Measurements from ENCODE around the gene GOLM1. TPM values are rescaled to one million over a fixed set of nuclear protein-coding genes. Genes with fewer than 3 reads are reported as not detected.

GOLM1 gene
- total and polyA plus RNA-seq, 2 of the 13 experiments (the other 11 are each of a cell fraction or from before 2014, with no cell fraction given), result 0.20 to 0.30 TPM

DNA sequence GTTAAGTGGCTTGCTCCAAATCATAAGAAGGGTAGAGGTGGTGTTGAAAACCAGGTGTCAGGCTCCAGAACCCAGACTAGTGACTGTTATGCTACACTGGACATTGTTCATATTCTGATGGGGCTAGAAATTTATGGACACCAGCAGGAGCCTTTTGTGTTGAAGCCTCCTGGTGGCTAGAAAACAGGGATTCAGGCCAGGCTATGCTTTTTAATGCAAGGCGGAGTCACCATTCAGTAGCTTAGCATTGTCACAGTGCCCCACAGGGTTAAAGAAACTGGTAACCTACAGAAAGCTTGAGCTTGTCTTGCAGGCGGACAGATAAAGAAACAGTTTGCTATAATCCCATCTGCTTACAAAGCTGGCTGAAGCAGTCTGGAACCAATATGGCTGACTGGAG is 23.0 kb upstream of the GOLM1 start:
- H3K9ac ChIP-seq (ENCODE audit: insufficient read depth, low read depth, low read length), result no peak overlapping the region
- intact Hi-C loops (cut with micrococcal nuclease; ENCODE audit: unreplicated experiment) (no loop called here), in situ Hi-C loops (cut with HindIII; ENCODE audit: extremely low pct_ligation_motif_present, low pct_unique_long_range_greater_than_20kb) (no loop called here)
- CTCF ChIA-PET (ENCODE audit: low intra/inter-chr PET ratio, low total read pairs), result no interaction called here
- DNase-seq (ENCODE audit: low spot score) (peak; percentile 9), FAIRE-seq (no peak), ATAC-seq (peak; percentile 63)
- no peaks in the 10 kb centered on the region for H3K36me3 ChIP-seq (replicated peaks in 1 of 2; ENCODE audit: control insufficient read depth in 1 of 2, insufficient read depth in 2 of 2, low read length in 2 of 2)
- H4K20me1 ChIP-seq (ENCODE audit: insufficient read depth, low read length), result 0 out of 2 replicates have a peak, but pooled peaks cover 3% of the 10 kb centered on the region
- peaks cover 3 to 42% of the 10 kb centered on the region in 2 experiments; a peak in 4 of 5 replicates for H3K27me3 ChIP-seq (ENCODE audit: control insufficient read depth in 1 of 2, insufficient read depth in 2 of 2, low read length in 2 of 2)
- H3K4me3 ChIP-seq (replicated peaks in 1 of 3; ENCODE audit: insufficient read depth in 1 of 3, low read depth in 2 of 3, low read length in 3 of 3), result no peak overlapping the region
- no TSS peak for BruUV-seq (replicated peaks)
- peaks cover 6% of the 10 kb centered on the region for H3K4me1 ChIP-seq (ENCODE audit: insufficient read depth, low read length)
- no peaks in the 10 kb centered on the region for H3K79me2 ChIP-seq (ENCODE audit: insufficient read depth, low read length)
- POLR2A ChIA-PET, result no interaction called here
- H2AFZ ChIP-seq (ENCODE audit: low read length), result no peak overlapping the region
- 50% methylated on average over 1 of the region's 2 CpGs for WGBS (ENCODE audit: low lambda C conversion rate)
- no peaks in the 10 kb centered on the region for H3K9me3 ChIP-seq (ENCODE audit: low read length)
- TF ChIP-seq NONO (IDR thresholded peaks at IDR 0.05) (no peak), NONO (CRISPR knock-in tag; conservative IDR thresholded peaks at IDR 0.05) (no peak), ZKSCAN1 (IDR thresholded peaks at IDR 0.05; ENCODE audit: low read length) (no peak), RAD21 (CRISPR knock-in tag; IDR thresholded peaks at IDR 0.05) (no peak)
- no peak overlapping the region for H3K27ac ChIP-seq (ENCODE audit: extremely low read length, insufficient read depth, low read length)
- no peak overlapping the region for H3K4me2 ChIP-seq (ENCODE audit: low read depth, low read length)

- H3K4me3 ChIP-seq (replicated peaks in 1 of 3; ENCODE audit: insufficient read depth in 1 of 3, low read depth in 2 of 3, low read length in 3 of 3), result no peak overlapping the region
- peaks cover 8 to 46% of the 10 kb centered on the region in 2 experiments for H3K27me3 ChIP-seq (ENCODE audit: control insufficient read depth in 1 of 2, insufficient read depth in 2 of 2, low read length in 2 of 2)
- no peak overlapping the region for H3K9ac ChIP-seq (ENCODE audit: insufficient read depth, low read depth, low read length)
- H3K27ac ChIP-seq (ENCODE audit: extremely low read length, insufficient read depth, low read length), result no peak overlapping the region
- WGBS (ENCODE audit: low lambda C conversion rate), result 37% methylated on average over 5 of the region's 5 CpGs
- no TSS peak for BruUV-seq (replicated peaks)
- no peaks in the 10 kb centered on the region for H3K9me3 ChIP-seq (ENCODE audit: low read length)
- DNase-seq (ENCODE audit: low spot score) (no peak), ATAC-seq (no peak), FAIRE-seq (no peak)
- no peaks in the 10 kb centered on the region for H3K79me2 ChIP-seq (ENCODE audit: insufficient read depth, low read length)
- intact Hi-C loops (cut with micrococcal nuclease; ENCODE audit: unreplicated experiment), result no loop called here
- in situ Hi-C loops (cut with HindIII; ENCODE audit: extremely low pct_ligation_motif_present, low pct_unique_long_range_greater_than_20kb), result no loop called here
- H3K36me3 ChIP-seq (replicated peaks in 1 of 2; ENCODE audit: control insufficient read depth in 1 of 2, insufficient read depth in 2 of 2, low read length in 2 of 2), result no peaks in the 10 kb centered on the region
- no peak overlapping the region for H3K4me2 ChIP-seq (ENCODE audit: low read depth, low read length)
- 0 out of 2 replicates have a peak, but pooled peaks cover 5% of the 10 kb centered on the region for H4K20me1 ChIP-seq (ENCODE audit: insufficient read depth, low read length)
- ChIA-PET CTCF (ENCODE audit: low intra/inter-chr PET ratio, low total read pairs) (no interaction called here), POLR2A (no interaction called here)
- H3K4me1 ChIP-seq (ENCODE audit: insufficient read depth, low read length), result no peaks in the 10 kb centered on the region
- no peak overlapping the region for H2AFZ ChIP-seq (ENCODE audit: low read length)
- TF ChIP-seq, protein P1, sequence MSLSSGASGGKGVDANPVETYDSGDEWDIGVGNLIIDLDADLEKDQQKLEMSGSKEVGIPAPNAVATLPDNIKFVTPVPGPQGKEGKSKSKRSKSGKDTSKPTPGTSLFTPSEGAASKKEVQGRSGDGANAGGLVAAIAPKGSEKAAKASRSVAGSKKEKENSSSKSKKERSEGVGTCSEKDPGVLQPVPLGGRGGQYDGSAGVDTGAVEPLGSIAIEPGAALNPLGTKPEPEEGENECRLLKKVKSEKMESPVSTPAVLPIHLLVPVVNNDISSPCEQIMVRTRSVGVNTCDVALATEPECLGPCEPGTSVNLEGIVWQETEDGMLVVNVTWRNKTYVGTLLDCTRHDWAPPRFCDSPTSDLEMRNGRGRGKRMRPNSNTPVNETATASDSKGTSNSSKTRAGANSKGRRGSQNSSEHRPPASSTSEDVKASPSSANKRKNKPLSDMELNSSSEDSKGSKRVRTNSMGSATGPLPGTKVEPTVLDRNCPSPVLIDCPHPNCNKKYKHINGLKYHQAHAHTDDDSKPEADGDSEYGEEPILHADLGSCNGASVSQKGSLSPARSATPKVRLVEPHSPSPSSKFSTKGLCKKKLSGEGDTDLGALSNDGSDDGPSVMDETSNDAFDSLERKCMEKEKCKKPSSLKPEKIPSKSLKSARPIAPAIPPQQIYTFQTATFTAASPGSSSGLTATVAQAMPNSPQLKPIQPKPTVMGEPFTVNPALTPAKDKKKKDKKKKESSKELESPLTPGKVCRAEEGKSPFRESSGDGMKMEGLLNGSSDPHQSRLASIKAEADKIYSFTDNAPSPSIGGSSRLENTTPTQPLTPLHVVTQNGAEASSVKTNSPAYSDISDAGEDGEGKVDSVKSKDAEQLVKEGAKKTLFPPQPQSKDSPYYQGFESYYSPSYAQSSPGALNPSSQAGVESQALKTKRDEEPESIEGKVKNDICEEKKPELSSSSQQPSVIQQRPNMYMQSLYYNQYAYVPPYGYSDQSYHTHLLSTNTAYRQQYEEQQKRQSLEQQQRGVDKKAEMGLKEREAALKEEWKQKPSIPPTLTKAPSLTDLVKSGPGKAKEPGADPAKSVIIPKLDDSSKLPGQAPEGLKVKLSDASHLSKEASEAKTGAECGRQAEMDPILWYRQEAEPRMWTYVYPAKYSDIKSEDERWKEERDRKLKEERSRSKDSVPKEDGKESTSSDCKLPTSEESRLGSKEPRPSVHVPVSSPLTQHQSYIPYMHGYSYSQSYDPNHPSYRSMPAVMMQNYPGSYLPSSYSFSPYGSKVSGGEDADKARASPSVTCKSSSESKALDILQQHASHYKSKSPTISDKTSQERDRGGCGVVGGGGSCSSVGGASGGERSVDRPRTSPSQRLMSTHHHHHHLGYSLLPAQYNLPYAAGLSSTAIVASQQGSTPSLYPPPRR (CRISPR knock-in tag; IDR thresholded peaks at IDR 0.05; ENCODE audit: borderline replicate concordance), result no peak
- TF ChIP-seq ZNF570 (CRISPR knock-in tag; IDR thresholded peaks at IDR 0.05; ENCODE audit: borderline replicate concordance), result no peak
- no peak for TF ChIP-seq HMG20A (CRISPR knock-in tag; IDR thresholded peaks at IDR 0.05; ENCODE audit: borderline replicate concordance)
- no peak for TF ChIP-seq NCOA1 (CRISPR knock-in tag; IDR thresholded peaks at IDR 0.05)
- TF ChIP-seq ZNF678 (CRISPR knock-in tag; IDR thresholded peaks at IDR 0.05), result no peak
- no peak for TF ChIP-seq ZNF749 (CRISPR knock-in tag; IDR thresholded peaks at IDR 0.05; ENCODE audit: borderline replicate concordance)
- no peak for TF ChIP-seq NR2C2 (CRISPR knock-in tag; IDR thresholded peaks at IDR 0.05; ENCODE audit: borderline replicate concordance)
- TF ChIP-seq PRPF4 (IDR thresholded peaks at IDR 0.05; ENCODE audit: low read depth, low read length, poor library complexity, severe bottlenecking), result no peak
- TF ChIP-seq, protein P2, sequence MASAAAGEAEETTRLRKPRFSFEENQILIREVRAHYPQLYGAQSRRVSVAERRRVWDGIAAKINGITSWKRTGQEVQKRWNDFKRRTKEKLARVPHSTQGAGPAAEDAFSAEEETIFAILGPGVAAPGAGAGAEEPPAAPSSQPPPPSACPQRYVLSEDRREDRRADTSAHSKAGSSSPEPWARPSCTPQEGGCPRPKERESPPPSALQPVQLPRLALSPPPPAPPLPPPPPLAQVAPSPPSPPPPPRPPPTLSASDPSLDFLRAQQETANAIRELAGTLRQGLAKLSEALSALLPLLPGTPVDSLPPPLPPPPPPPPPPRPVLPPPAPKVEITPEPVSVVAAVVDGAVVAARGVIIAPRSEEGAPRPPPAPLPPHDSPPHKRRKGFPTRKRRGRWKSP (CRISPR knock-in tag; IDR thresholded peaks at IDR 0.05), result no peak
- TF ChIP-seq NPAS2 (CRISPR knock-in tag; IDR thresholded peaks at IDR 0.05; ENCODE audit: borderline replicate concordance), result no peak
- TF ChIP-seq WIZ (CRISPR knock-in tag; IDR thresholded peaks at IDR 0.05), result no peak
Measured at GRCh38 chr9:86119457-86119856, 20.1 kb upstream of the GOLM1 start.
